ENCODE measurements around the gene PLIN3.
"Not testable (repeated sequence)": the region's sequence is repeated elsewhere in the genome, so short reads cannot be mapped to it uniquely, and the experiment has no call there.

PLIN3 gene

DNA sequence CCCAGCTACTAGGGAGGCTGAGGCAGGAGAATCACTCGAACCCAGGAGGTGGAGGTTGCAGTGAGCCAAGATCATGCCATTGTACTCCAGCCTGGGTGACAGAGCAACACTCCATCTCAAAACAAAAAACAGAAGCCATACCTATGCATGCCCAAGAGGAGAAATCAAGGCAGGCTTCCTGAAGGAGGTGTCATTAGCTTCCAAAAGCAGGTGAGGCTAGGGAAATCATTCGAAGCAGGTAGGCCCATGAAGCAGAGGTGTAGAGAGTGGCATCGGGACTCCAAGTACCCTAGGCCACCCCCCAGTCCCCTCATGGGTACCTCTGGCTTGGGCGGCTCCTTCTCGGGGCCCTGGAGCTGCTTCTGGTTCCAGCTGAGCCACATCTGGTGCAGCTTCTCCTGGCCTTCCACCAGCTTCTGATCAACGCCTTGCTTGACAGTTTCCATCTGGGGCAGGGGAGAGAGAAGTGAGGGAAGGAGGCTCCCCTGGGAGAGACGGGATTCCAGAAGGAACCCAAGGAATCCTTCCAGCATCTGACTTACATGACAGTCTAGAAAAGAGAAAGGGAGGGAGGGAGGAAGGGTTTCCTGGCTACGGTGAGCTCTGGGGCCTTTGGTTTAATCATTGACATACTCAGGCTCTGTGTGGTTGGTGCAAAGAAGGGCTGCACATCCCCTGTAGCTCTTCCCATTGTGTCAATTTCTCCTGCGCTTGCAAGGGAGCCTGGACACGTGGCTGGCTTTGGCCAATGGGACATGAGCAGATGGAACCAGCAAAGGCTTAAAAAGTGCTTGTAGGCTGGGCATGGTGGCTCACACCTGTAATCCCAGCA is 22.9 kb downstream of the PLIN3 start:
- DNase-seq, result no peak

DNA sequence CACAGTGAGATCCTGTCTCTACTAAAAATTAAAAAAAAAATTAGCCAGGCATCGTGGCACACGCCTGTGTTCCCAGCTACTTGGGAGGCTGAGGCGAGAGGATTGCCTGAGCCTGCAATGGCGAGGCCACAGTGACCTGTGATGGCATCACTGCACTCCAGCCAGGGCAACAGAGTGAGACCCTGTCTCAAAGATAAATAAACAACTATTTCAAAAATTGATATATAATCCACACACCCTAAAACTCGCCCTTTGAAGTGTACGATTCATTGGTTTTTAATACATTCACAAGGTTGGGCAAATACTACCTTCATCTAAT is 23.9 kb downstream of the PLIN3 start:
- no peak for DNase-seq

DNA sequence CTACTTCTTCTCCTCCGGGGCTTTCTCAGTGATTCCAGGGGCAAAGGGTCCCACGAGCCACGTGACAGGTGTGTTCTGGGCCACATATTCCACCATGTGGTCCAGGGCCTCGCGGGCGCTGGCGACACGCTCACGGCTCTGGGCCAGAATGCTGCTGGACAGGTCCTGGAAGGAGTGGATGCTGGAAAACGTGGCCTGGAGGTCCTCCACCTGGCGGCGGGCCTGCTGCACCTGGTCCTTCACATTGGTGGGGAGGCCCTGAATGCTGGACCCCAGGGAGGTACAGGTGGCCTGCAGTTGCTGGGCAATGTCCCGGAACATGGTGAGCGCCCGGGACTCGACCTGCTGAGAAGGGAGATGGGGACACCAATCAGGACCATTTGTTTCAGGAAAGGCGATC is 28.3 kb downstream of the PLIN3 start:
- no peak for DNase-seq

DNA sequence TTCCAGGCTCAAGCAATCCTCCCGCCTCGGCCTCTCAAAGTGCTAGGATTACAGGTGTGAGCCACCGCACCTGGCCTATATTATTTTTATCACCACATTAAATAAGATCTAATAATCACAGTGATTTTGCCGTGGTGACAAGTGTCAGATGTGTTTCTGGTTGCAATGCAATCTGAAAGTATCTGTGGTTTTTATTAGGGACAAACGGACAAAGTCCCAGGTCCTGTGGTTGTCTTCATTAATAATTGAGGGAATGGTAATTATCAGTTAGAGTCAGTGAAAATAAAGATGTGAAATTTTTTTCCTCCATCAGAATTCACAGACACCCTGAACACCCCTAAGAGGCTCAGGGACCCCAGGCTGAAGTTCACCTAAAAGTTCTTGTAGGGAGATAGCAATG is 34.7 kb downstream of the PLIN3 start:
- DNase-seq, result no peak

DNA sequence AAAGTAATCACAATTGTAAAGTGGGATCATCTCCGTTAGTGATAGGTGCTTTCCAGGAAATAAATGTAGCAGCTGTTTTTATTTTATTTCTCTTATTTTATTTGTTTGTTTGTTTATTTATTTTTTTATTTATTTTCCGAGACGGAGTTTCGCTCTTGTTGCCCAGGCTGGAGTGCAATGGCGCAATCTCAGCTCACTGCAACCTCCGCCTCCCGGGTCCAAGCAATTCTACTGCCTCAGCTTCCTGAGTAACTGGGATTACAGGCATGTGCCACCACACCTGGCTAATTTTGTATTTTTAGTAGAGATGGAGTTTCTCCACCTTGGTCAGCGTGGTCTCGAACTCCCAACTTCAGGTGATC is 35.5 kb downstream of the PLIN3 start:
- not testable (repeated sequence) for DNase-seq

DNA sequence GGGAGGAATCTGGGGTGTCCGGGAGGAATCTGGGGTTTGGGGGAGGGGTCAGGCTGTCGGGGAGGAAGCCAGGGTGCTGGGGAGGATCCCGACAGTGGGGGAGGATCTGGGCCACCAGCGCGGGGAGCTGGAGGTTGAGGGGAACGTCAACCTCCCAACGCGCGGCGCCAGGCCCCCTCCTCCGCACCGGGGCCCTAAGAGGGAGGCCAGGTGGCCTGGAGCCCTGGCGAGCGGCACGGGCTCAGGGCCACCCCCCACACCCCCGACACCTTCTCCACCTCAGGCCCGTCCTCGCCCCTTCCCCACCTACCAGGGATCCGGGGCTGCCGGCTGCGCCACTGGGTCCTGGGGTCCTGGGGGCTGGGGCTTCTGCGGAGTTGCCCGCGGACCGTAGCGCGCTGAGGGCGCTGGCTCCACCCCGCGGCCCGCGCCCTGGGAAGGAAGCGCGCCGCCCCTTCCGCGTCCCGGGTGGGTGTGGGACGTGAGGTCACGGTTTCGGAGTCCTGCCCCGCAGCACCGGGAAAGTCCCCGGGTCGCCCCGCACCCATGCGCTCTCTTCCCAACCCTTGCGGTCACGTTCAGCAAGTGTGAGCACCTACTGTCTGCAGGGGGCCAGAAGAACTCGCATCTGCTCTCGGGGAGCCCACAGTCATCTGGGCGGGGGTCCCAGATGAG is 36.0 kb downstream of the PLIN3 start, which contains the start of gene TICAM1:
Gene TICAM1 (minus strand): TSS at position 409 of the 675 bp plus-strand sequence. CDS start 13,335 bp downstream, outside the sequence.
- DNase-seq, result peak; percentile 23

DNA sequence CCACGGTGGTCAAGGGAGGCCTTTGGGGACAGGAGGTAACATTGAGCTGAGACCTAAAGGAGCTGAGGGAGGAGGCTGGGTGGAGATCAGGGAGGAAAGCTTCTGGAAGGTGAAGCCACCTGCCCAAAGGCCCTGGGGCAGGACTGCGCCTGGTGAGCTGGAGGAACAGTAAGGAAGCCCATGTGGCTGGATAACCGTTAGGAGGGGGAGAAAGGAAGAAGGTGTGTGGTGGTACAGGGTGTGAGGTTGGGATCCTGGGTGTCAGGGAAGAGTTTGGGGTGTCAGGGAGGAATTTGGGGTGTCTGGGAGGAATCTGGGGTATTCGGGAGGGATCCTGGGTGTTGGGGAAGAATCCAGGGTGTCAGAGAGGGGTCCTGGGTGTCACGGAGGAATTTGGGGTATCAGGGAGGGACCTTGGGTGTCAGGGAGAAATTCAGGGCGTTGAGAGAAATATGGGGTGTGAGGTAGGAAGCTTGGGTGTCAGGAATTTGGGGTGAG is 36.6 kb downstream of the PLIN3 start:
- no peak for DNase-seq

DNA sequence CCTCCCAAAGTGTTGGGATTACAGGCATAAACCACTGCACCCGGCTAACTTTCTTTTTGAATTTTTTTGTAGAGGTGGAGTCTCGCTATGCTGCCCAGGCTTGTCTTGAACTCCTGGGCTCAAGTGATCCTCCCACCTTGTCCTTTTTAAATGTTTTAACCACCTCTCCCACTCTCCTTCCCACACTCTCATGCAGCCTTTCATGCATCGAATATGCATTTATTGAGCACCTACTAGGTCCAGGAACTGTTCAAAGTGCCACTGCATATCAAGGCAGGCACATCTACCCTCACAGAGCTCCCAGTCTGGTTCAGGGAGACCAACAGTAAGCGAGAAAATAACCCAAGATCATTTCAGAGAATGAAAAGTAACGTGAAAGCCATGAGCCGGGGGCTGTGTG is 37.1 kb downstream of the PLIN3 start:
- DNase-seq, result no peak

DNA sequence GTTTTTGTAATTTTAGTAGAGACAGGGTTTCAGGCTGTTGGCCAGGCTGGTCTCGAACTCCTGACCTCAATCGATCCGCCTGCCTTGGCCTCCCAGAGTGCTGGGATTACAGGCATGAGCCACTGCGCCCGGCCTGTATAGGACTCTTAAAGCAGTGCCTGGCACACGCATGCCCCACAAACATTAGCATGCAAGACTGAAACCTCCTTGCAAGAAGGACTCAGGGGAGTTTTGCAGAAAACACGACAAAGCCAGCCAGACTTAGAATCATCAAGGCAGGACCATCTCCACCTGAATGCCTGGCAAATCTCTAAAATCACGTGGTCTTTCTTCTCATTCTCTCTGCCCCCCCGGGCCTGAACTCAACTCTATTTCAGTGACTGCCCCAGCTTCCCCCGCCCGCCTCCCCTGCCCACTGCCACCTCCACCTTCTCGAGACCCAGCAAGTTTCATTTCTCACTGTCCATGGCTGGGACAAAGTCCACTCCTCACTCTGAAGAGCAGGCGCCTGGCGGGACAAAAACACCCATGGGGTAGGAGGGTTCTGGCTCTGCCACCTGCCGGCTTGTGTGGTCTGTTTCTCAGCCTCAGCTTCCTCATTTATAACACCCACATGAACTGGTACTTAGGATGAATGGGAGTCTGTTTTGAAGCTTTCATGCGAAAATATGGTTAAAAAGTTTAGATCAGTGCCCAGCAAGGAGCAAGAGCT is 38.3 kb downstream of the PLIN3 start:
- DNase-seq, result no peak

DNA sequence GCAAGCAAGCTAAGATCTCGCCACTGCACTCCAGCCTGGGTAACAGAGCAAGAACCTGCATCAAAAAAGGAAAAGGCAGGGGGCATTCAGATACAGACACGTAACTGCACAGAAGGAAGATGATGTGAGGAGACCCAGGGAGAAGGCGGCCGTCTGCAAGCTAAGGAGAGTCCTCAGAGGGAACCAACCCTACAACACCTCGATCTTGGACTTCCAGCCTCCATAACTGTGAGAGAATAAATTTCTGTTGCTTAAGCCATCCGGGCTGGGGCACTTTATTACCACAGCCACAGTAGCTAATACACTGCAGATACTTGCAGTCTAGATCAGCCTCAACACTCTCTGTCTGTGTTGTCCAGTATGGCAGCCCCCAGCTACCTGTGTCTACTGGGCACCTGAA is 43.9 kb downstream of the PLIN3 start:
- no peak for DNase-seq

DNA sequence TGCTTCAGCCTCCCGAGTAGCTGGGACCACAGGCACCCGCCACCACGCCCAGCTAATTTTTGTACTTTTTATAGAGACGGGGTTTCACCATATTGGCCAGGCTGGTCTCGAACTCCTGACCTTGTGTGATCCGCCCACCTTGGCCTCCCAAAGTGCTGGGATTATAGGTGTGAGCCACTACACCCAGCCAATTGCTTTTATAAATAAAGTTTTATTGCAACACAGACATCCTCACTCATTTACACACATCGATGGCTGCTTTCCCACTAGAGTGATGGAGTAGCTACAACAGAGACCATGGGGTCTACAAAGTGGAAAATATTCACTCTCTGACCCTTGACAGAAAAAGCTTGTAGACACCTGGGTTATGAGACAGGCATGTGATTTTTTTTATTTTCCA is 45.1 kb downstream of the PLIN3 start:
- not testable (repeated sequence) for DNase-seq

DNA sequence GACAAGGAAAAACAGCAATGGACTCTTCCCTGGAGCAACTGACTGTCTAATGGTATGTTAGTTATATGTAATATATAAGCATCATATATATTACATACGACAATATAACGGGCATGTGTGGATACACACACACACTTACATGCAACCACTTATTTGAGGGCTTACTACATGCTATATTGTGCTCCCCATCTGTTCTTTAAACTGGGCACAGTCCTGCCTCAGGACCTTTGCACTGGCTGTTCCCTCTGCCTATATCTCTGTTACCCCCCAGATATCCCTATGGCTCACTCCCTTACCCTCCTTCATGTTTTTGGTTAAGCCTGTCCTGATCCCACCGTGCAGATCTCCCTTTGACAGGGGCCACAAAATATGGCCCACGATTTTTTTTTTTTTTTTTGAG is 46.2 kb downstream of the PLIN3 start:
- no peak for DNase-seq

DNA sequence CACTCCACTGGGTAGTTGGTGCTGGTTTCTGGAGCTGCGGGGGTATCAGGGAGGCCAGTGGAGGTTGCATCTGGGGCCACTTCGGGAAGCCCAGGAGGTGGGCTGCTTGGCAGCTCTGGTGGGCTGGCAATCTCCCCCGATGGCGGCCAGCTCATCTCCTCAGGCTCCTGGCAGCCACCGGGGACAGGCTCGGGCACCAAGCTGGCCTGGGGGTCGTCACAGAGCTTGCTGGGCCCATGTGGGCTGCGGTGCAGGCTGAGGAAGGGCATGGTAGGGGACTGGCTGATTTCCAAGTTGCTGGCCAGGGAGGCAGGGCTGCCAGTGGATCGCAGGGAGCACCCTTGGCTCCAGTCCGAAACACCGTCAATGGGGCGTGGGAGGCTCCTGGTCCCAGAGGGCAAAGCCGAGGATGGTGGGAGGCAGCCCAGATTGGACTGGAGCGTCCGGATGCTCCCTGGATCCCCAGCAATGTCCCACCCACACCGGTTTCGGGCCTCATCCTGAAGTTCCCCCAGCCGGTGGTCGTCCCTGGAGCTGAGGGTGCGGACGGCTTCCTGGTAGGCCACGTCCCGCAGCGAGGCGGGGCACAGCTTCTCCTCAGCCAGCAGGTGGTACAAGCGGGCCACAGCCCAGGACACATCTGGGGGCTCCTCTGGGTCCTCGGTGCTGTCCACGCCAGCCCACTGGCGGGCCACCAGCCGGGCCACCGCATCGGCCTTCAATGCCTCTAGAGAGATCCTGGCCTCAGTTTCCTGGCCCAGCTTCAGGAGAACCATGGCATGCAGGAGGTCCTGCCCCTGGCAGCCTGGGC is 49.8 kb downstream of the PLIN3 start:
- DNase-seq, result no peak

DNA sequence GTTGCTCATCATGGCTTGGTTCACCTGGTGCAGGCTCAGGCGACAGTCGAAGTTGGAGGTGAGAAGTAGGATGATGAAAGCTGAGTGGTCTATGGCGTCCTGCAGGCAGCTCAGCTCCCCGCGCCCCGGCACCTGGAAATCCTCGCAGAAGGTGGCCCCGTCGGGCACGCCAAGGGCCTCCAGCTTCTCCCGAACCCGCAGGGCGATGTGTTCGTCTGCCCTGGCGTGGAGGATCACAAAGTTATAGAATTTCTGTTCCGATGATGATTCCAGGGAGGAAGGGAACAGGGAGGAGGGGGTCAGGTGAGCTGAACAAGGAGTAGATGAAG is 50.6 kb downstream of the PLIN3 start:
- DNase-seq, result no peak

DNA sequence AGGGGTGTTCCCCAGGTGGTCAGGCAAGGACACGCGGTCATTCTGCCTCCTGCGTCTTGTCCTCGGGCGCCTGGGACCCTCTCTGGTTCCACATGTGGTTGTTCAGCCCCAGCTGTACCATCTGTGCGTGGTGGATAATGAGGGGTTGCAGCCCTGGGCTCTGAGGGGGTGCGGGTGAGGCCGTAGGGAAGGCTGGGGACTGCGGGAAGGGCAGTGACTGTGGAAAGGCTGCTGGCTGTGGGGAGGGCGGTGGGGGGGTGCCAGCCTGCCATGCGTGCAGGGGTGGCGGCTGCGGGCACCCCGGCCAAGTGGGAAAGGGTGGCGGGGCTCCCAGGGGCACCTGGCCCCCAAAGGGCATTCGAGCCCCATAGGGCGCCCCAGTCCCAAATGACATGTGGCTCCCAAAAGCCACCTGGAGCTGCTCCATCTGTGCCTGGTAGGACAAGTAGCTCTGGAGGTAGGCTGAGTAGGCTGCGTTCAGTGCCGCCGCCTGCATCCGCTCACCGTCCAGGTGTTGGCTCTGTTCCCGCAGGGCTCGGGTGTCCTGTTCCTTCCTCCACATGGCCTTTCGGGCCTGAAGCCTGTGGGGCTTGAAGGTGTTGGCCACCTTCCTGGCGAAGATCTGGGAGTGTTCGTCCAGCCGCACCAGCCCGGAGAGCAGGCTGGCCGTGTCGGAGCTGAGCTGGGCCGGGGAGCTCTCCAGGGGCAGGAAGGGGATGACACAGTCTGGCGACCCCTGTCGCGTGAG is 51.1 kb downstream of the PLIN3 start:
- DNase-seq, result peak; percentile 90

DNA sequence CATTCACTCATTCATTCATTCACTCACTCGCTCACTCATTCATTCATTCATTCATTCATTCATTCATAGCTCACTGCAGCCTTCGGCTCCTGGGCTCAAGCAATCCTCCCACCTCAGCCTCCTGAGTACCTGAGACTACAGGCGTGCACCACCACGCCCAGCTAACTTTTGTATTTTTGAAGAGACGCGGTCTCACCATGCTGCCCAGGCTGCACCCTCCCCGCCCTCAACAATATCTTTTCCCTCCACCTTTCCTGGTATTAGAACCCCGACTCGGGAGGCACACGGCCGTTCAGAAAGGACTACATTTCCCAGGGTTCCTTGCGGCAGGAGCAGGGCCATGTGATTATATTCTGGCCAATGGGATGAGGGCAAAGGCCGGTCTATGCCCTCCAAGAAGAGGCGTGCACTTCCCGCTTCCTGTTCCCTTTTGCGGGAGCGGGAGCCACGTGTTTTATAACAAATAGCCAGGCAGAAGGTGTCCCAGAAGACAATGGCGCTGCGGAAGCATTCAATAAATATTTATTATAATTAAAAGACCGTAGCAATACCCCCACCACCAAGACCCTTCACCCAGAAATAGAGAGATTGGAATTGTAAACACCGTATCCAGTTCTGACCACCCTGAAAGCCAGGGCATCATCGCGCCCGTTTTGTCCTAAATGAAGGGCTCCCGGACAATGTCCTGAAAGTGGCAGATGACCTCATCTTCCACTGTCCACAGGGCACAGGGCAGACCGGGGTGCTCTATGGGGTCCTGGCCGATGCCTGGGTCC is 51.9 kb downstream of the PLIN3 start:
- DNase-seq, result peak; percentile 99

DNA sequence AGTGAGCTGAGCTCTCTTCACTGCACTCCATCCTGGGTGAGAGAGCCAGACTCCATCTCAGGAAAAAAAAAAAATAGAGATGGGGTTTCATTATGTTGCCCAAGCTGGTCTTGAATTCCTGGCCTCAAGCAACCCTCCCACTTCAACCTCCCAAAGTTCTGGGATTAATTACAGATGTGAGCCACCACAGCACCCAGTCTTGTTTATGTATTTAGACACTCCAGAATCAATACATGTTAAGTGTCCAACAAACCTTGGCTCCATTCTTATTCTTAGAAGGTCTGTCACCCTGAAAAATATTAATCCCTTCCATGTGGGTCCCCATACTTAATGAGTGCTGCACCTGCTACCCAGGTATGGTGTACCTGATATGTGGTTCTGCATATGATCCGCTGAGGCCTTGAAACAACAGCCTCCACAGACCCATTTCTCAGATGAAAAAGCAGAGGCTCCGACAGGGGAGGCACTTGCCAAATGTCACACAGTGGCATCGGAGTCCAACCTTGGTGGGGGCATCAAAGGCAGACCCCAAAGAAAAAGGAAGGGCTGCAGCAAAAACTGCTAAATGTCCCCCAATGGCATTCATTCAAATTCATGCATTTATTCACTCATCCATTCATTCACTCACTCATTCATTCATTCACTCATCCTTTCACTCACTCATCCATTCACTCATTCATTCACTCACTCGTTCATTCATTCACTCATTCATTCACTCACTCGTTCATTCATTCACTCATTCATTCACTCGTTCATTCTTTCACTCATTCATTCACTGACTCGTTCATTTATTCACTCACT is 52.6 kb downstream of the PLIN3 start:
- no peak for DNase-seq

DNA sequence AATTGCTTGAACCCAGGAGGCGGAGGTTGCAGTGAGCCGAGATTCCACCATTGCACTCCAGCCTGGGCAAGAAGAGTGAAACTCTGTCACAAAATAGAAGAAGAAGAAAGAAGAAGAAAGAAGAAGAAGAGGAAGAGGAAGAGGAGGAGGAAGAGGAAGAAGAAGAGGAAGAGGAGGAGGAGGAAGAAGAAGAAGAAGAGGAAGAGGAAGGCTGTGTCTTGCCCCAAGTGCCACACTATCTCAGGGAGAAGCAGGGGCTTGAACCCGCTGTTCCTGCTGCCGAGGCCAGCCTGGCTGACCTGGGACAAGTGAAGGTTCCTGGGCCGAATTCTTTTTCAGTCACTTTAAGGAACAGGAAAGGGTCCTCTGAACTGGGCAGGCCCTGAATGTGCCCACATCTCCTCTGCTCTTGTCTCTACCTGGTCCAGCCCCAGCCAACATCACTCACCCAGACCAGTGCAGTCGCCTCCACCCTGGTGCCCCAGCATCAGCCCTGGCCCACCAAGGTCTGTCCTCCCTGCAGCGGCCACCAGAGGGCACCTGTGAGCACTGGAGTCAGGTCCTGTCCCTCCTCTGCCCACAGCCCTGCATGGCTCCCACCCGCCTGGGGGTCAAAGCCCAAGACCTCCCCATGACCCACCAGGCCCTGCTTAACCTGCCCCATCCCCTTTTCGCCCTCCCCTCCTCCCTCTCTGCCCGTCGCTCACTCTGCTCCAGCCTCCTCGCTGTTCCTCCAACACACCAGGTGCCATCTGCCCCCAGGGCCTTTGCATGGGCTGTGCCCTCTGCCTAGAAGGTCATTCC is 55.9 kb downstream of the PLIN3 start:
- peak; percentile 61 for DNase-seq

DNA sequence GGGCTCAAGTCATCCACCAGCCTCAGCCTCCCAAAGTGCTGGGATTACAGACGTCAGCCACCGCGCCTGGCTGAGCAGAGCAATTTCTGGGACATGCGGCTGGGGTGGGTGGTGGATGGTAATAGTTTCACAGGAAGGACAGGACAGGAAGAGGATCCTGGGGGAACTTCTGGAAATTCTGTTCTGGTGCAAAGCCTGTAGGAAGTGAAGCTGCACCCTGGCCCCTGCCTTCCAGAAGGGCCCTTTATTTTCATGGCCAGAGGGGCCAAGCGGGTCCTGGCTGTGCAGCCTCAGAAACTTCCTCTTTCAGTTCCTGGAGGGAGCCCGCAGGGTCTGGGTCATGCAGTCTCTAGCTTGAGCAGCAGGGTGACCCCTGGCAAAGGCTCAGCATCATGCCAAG is 60.3 kb downstream of the PLIN3 start:
- no peak for DNase-seq

DNA sequence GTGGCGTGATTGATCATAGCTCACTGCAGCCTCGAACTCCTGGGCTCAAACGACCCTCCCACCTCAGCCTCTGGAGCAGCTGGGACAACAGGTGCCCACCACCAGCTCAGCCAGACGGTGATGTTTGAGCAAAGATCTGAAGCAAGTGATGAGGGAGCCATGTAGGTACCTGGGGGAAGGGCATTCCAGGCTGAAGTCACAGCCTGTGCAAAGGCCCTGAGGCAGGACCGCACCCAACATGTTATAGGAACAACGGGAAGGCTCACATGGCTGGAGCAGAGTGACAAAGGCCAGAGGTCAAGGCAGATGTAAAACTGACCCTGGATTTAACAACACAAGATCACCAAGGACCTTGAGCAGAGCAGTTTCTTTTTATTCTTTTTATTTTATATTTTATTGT is 61.1 kb downstream of the PLIN3 start:
- DNase-seq, result no peak
